ENCODE measurements around the gene OR7A5. TPM values are rescaled to one million over a fixed set of nuclear protein-coding genes. Genes with fewer than 3 reads are reported as not detected.

The OR7A5 gene
- total and polyA plus RNA-seq, 4 donors: not detected

DNA sequence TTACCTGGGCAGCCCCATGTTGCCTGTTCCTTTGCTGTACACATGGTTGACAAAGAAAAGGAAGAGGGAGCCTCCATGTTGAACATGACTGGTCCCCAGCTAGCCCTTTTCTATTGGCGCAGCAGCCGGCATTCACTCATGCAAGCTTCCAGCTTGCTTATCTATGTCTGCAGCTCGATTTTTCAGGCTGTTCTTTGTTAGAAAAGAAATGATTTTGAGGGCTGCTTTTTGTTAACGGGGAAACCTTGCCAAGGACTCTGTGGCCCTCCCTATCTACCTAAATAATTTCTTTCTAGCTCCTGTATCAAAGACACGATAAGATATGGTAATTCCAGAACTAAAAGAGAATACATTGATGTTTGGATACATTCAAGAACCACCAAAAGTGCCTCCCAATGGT is 36.2 kb downstream of the OR7A5 start:
- Histone ChIP-seq H3K27ac (ENCODE audit: low read depth in 1 of 2, low read length in 2 of 2) (no peak overlapping the region), H3K4me3 (ENCODE audit: low read depth in 1 of 3, low read length in 3 of 3) (no peak overlapping the region), H3K9ac (ENCODE audit: low read depth in 1 of 2, low read length in 2 of 2) (no peak overlapping the region), H3K36me3 (ENCODE audit: control insufficient read depth in 4 of 4, insufficient read depth in 3 of 4, low read depth in 1 of 4, low read length in 3 of 4) (no peaks in the 10 kb centered on the region), H3K27me3 (ENCODE audit: control insufficient read depth in 4 of 4, insufficient read depth in 4 of 4, low read length in 3 of 4) (no peaks in the 10 kb centered on the region), H3K4me1 (ENCODE audit: control insufficient read depth in 4 of 4, insufficient read depth in 4 of 4, low read length in 3 of 4) (no peaks in the 10 kb centered on the region), H3K9me3 (ENCODE audit: control insufficient read depth in 4 of 4, low read length in 3 of 4) (no peaks in the 10 kb centered on the region)
- no peak for DNase-seq (ENCODE audit: low spot score)
- WGBS: 73% methylated on average over 5 of the region's 5 CpGs
- TF ChIP-seq HNF4A (conservative IDR thresholded peaks at IDR 0.05) (no peak), RAD21 (IDR thresholded peaks at IDR 0.05) (no peak), HNF4G (IDR thresholded peaks at IDR 0.05) (no peak), RXRA (IDR thresholded peaks at IDR 0.05) (no peak), GABPA (IDR thresholded peaks at IDR 0.05 in 1 of 2, conservative IDR thresholded peaks at IDR 0.05 in 1 of 2) (no peak)
- TF ChIP-seq, protein P1, sequence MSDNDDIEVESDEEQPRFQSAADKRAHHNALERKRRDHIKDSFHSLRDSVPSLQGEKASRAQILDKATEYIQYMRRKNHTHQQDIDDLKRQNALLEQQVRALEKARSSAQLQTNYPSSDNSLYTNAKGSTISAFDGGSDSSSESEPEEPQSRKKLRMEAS (IDR thresholded peaks at IDR 0.05): no peak
- TF ChIP-seq, protein P2, sequence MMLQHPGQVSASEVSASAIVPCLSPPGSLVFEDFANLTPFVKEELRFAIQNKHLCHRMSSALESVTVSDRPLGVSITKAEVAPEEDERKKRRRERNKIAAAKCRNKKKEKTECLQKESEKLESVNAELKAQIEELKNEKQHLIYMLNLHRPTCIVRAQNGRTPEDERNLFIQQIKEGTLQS (IDR thresholded peaks at IDR 0.05): no peak
- TF ChIP-seq, protein P3, sequence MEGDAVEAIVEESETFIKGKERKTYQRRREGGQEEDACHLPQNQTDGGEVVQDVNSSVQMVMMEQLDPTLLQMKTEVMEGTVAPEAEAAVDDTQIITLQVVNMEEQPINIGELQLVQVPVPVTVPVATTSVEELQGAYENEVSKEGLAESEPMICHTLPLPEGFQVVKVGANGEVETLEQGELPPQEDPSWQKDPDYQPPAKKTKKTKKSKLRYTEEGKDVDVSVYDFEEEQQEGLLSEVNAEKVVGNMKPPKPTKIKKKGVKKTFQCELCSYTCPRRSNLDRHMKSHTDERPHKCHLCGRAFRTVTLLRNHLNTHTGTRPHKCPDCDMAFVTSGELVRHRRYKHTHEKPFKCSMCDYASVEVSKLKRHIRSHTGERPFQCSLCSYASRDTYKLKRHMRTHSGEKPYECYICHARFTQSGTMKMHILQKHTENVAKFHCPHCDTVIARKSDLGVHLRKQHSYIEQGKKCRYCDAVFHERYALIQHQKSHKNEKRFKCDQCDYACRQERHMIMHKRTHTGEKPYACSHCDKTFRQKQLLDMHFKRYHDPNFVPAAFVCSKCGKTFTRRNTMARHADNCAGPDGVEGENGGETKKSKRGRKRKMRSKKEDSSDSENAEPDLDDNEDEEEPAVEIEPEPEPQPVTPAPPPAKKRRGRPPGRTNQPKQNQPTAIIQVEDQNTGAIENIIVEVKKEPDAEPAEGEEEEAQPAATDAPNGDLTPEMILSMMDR (IDR thresholded peaks at IDR 0.05; ENCODE audit: low read depth, low read length, missing input control): no peak
- TF ChIP-seq, protein P4, sequence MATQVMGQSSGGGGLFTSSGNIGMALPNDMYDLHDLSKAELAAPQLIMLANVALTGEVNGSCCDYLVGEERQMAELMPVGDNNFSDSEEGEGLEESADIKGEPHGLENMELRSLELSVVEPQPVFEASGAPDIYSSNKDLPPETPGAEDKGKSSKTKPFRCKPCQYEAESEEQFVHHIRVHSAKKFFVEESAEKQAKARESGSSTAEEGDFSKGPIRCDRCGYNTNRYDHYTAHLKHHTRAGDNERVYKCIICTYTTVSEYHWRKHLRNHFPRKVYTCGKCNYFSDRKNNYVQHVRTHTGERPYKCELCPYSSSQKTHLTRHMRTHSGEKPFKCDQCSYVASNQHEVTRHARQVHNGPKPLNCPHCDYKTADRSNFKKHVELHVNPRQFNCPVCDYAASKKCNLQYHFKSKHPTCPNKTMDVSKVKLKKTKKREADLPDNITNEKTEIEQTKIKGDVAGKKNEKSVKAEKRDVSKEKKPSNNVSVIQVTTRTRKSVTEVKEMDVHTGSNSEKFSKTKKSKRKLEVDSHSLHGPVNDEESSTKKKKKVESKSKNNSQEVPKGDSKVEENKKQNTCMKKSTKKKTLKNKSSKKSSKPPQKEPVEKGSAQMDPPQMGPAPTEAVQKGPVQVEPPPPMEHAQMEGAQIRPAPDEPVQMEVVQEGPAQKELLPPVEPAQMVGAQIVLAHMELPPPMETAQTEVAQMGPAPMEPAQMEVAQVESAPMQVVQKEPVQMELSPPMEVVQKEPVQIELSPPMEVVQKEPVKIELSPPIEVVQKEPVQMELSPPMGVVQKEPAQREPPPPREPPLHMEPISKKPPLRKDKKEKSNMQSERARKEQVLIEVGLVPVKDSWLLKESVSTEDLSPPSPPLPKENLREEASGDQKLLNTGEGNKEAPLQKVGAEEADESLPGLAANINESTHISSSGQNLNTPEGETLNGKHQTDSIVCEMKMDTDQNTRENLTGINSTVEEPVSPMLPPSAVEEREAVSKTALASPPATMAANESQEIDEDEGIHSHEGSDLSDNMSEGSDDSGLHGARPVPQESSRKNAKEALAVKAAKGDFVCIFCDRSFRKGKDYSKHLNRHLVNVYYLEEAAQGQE (IDR thresholded peaks at IDR 0.05): no peak

DNA sequence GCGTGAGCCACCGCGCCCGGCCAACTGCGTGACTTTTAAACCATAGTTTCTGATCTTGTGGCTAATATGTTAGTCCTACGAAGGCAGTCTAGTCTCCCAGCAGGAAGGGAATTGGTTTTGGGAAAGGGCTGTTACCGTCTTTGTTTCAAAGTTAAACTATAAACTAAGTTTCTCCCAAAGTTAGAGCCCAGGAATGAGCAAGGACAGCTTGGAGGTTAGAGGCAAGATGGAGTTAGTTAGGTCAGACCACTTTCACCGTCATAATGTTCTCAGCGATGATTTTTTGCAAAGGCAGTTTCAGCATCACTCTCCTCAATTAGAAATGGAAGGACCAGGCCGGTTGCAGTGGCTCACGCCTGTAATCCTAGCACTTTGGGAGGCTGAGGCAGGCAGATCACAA is 39.0 kb downstream of the OR7A5 start:
- H3K9ac ChIP-seq (ENCODE audit: low read depth in 1 of 2, low read length in 2 of 2): no peak overlapping the region
- WGBS: 91% methylated on average over 11 of the region's 11 CpGs

DNA sequence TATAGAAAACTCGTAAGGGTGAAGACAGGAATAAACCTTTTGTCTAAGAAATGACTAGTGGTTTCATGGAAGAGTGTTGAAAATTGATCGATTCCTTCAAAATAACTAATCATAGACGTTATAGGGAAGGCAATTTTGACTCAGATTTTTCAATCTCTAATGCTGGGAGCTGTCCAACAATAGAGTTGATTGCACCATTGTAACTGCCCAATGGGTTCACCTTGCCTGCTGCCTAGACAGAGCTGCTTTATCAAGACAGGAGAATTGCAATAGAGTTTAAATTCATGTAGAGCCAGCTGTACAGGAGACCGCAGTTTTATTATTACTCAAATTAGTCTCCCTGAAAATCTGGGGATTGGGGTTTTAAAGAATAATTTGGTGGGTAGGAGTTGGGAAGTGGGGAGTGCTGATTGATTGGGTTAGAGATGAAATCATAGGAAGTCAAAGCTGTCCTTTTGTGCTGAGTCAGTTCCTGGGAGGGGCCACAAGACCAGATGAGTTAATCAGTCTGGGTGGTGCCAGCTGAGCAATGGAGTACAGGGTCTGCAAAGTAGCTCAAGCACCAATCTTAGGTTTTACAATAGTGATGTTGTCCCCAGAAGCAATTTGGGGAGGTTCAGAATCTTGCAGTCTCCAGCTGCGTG is 39.8 kb downstream of the OR7A5 start:
- DNase-seq (ENCODE audit: low spot score): no peak
- Histone ChIP-seq H3K4me1 (ENCODE audit: control insufficient read depth in 4 of 4, insufficient read depth in 4 of 4, low read length in 3 of 4) (no peaks in the 10 kb centered on the region), H3K27me3 (ENCODE audit: control insufficient read depth in 4 of 4, insufficient read depth in 4 of 4, low read length in 3 of 4) (no peaks in the 10 kb centered on the region), H3K27ac (ENCODE audit: low read depth in 1 of 2, low read length in 2 of 2) (no peak overlapping the region), H3K9me3 (ENCODE audit: control insufficient read depth in 4 of 4, low read length in 3 of 4) (peaks cover 0 to 4% (median 0%) of the 10 kb centered on the region in 4 donors), H3K4me3 (ENCODE audit: low read depth in 1 of 3, low read length in 3 of 3) (no peak overlapping the region), H3K36me3 (ENCODE audit: control insufficient read depth in 4 of 4, insufficient read depth in 3 of 4, low read depth in 1 of 4, low read length in 3 of 4) (no peaks in the 10 kb centered on the region), H3K9ac (ENCODE audit: low read depth in 1 of 2, low read length in 2 of 2) (no peak overlapping the region)
- 79% methylated on average over 5 of the region's 5 CpGs for WGBS
- TF ChIP-seq FOXA1 (IDR thresholded peaks at IDR 0.05) (no peak), GABPA (IDR thresholded peaks at IDR 0.05 in 1 of 2, conservative IDR thresholded peaks at IDR 0.05 in 1 of 2) (no peak), RAD21 (IDR thresholded peaks at IDR 0.05) (no peak), HNF4A (conservative IDR thresholded peaks at IDR 0.05) (no peak), HNF4G (IDR thresholded peaks at IDR 0.05) (no peak), YY1 (IDR thresholded peaks at IDR 0.05) (no peak), EGR1 (IDR thresholded peaks at IDR 0.05; ENCODE audit: low read depth in 2 of 2) (no peak), JUND (IDR thresholded peaks at IDR 0.05) (no peak), SP1 (IDR thresholded peaks at IDR 0.05) (no peak)
- TF ChIP-seq, protein P5, sequence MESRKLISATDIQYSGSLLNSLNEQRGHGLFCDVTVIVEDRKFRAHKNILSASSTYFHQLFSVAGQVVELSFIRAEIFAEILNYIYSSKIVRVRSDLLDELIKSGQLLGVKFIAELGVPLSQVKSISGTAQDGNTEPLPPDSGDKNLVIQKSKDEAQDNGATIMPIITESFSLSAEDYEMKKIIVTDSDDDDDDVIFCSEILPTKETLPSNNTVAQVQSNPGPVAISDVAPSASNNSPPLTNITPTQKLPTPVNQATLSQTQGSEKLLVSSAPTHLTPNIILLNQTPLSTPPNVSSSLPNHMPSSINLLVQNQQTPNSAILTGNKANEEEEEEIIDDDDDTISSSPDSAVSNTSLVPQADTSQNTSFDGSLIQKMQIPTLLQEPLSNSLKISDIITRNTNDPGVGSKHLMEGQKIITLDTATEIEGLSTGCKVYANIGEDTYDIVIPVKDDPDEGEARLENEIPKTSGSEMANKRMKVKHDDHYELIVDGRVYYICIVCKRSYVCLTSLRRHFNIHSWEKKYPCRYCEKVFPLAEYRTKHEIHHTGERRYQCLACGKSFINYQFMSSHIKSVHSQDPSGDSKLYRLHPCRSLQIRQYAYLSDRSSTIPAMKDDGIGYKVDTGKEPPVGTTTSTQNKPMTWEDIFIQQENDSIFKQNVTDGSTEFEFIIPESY (IDR thresholded peaks at IDR 0.05): no peak
- TF ChIP-seq, protein P4 (IDR thresholded peaks at IDR 0.05): no peak

More for the DNA sequence above, 39.0 kb downstream of the OR7A5 start:
- Histone ChIP-seq H3K27me3 (ENCODE audit: control insufficient read depth in 4 of 4, insufficient read depth in 4 of 4, low read length in 3 of 4) (no peaks in the 10 kb centered on the region), H3K4me1 (ENCODE audit: control insufficient read depth in 4 of 4, insufficient read depth in 4 of 4, low read length in 3 of 4) (no peaks in the 10 kb centered on the region), H3K4me3 (ENCODE audit: low read depth in 1 of 3, low read length in 3 of 3) (no peak overlapping the region), H3K36me3 (ENCODE audit: control insufficient read depth in 4 of 4, insufficient read depth in 3 of 4, low read depth in 1 of 4, low read length in 3 of 4) (no peaks in the 10 kb centered on the region), H3K9me3 (ENCODE audit: control insufficient read depth in 4 of 4, low read length in 3 of 4) (peaks cover 0 to 4% (median 0%) of the 10 kb centered on the region in 4 donors), H3K27ac (ENCODE audit: low read depth in 1 of 2, low read length in 2 of 2) (no peak overlapping the region)
- TF ChIP-seq TAF1 (conservative IDR thresholded peaks at IDR 0.05) (no peak), JUND (IDR thresholded peaks at IDR 0.05) (no peak)
- DNase-seq (ENCODE audit: low spot score): no peak
